Stimulated activated CD8-positive, alpha-beta memory T cell treated with anti-CD3 and anti-CD28 coated beads, Interleukin-15, amount 100 ng/mL, for 24 hours (primary cell): ENCODE data around the gene CDK14.

Source experiments
- DNase-seq: peaks from one replicate; pipeline ENCODE4 v3.0.0-alpha.2; 2020; ENCODE audit warnings: low read depth

CDK14 gene

DNA sequence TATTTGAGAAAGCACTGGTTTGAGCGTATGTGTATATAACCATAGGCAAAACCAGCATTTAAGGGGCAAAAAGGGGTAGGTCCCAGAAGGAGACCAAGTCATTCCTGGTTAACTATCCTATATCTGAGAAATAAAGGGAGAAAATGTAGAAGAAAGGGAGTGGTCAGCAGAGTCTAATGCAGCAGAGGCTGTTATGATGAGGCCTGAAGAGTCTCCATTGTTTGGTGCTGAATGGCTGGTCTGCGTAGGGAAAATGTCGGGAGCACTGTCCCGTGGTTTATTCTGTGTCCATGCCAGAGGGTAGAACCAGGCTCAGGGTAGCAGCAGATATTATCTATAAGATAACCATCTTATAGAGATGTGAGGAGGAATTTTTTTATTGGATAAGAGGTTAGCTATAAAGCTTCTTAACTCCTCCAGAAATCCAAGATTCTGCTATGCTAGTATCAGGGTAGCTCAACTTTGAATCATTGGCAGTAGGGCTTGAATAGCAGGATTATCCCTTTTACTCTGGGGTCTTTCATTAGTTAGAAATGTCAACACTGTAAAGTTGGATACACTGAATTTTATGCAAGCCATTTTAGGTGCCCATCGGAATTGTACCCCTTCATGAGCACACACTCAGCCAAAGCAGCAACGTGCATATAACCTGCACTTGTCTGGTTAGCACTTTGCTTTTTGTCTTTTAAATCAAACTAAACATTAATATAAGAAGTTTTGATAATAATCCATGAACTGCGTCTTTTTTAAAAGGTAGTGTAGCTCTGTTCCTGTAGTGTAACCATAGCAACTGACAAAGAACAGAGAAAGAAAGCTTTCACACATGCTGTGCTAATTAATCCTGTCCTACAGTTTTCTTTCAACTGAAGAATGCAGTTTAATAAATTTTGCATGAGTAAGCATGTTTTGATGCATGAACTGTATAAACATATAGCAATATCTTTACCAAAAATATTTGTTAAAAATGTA lies 356.1 kb downstream of the CDK14 start:
- no peak for DNase-seq

DNA sequence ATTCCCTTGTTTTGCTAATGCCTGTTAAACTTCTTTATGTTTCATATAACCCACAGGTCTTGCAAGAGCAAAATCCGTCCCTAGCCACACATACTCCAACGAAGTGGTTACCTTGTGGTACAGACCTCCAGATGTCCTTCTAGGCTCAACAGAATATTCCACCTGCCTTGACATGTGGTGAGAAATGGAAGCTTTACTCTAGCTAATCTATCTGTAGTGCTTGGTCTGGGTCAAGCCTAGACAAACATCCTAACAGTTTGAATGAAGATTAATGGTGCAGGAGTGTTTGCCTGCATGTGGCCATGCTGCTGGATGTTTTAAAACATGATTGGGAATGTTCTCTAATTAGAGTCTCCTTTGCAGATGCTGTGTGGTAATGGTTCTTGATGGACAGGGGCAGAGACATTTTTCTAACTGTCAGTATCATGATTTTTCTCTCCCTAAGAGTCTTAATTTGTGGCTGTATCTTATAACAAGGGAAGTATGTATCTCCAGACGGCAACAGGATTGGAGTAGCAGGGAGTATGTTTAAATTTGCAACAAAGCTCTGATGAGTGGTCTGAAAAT lies 359.6 kb downstream of the CDK14 start:
- no peak for DNase-seq

DNA sequence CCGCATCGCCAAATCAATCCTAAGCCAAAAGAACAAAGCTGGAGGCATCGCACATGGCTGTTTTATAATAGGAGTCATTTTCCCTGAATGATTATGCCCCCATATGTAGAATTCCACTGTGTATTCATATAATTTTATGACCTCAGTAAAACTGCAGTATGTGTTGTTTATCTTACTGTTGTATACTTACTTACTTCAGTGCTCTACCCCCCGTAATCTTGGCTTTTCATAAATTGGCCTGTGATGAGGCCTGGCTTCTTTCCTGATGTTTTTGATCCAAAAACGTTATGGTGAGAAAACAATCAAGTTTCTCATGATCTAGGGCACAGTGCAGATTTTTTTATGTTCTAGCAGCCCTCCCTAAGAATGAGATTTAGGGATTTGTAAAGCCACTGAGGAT lies 361.8 kb downstream of the CDK14 start:
- no peak for DNase-seq

DNA sequence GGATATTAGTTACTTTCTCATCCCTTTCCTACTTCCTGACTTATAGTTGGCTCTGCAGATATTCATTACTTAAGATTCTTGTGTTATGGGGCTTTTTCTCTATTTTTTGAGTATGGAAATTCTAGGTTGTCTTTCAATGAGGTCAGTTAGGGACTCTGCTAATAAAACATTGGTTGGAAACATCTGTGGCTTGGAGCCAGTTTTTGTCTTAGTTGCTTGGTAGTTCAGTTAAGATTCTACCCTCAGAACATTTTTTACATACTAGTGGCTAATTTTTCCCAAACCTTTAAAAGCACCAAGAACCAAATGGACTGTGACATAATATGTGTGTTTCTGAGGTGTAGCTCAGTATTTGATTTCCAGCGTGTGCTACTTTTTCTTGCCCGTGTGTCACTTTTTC lies 362.5 kb downstream of the CDK14 start:
- no peak for DNase-seq

DNA sequence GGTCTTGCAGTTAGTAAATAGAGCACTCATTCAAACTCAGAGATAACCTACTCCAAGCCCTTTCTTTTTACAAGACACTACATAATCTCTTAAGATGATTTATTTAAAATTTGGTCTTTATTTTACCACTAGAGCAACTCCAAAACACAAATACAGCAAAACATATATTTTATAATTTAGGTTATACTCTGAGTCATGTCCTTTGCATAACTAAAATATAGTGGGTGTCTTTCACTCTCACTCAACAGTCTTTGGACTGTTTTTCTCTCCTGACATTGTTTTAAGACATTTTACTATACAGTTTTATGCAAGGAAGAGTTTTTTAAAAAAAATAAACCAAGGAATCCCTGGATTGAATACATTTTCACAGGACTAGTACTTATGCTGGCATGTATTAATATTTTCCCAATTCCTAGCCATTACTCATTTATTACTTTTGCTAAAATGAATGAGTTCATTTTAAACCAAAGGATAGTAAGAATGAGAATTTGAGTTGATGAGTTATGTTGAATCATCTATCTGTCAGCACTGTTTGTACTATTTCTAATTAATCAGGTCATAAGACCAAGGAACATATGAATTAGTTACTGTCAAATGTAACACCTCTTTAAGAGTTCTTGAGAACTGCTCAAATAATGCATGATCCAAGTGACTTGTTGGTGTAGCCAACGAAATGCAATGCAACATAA lies 365.1 kb downstream of the CDK14 start:
- DNase-seq, result no peak

DNA sequence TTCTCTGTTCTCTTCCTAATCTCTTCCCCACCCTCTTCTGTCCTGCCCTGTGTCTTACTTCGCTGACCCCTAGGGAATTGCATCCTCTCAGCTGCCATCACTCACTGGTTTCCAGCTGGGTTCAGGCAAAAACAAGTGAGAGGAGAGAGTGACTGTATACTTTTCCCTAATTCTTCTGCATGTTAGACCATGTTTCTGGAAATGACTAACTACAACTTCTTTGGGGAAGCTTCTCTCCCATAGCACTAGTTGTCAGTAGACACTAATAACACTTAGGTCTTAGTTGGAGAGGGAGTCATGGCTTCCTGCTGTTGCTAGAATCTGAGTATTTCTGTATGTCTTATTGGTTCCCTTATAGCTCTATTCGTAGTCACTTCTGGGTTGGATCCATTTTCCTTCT lies 369.1 kb downstream of the CDK14 start:
- no peak for DNase-seq

DNA sequence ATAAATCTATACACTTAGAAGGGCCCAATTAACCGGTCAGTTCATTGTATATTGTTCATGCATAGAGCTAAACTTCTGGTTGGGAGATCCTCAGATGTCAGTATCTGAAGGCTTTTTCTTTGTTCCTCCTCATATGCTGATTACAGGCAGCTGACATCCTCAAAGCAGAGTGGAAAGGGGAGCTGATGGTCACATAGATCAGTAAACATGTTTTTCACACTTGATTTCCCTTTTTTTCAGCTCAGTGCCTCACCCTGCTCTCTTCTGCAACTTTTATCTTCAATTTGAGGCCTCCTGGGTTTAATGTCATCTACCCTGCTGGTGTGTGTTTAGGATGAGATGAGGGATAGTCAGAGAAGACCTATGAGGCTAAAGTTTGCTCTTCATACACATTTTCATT lies 370.2 kb downstream of the CDK14 start:
- no peak for DNase-seq

DNA sequence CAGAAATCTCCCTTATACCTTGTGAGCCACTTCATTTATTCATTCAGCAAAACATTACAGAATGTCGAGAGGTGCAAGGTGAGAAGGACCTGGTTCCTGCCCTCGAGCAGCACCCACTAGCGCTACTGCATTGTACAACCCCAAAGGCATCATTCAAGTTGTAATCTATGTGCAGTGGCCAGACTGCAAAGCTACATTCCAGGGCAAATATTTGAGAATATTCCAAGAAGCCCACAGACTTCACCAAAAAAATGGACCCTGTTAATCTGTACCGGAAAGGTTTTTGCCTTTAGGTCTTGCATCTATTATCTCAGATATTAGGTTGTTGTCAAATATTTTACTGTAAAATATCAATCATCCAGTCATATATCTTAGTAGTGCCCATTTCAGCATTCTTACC lies 372.8 kb downstream of the CDK14 start:
- DNase-seq, result no peak

DNA sequence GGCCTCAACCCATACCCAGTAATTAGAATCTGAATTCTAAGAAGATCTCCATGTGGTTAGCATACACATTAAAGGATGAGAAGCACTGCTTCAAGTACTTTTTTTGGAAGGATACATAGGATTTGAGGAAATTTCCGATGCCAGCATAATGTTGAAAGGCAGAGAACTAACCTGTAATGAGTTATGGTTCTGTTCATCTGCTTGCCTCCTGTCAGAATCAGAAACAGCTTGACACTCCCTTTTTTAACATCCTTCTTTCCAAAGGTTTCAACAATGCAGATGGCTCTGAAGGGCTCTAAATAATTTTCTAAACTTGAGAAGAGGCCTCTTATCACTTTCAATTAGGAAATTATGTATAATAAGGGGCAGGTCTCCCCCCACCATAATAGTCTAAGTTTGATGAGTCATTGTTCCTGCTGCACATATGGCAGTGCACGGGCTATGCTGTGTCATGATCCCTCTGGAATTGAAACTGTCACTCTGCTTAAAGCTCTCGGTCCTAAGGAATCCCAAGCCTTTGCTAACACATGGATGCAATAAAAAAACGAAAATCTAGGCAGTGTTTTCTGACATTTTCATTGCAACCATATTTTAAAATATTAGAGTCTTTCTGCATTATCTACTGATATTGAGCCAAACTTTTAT lies 376.9 kb downstream of the CDK14 start:
- no peak for DNase-seq

DNA sequence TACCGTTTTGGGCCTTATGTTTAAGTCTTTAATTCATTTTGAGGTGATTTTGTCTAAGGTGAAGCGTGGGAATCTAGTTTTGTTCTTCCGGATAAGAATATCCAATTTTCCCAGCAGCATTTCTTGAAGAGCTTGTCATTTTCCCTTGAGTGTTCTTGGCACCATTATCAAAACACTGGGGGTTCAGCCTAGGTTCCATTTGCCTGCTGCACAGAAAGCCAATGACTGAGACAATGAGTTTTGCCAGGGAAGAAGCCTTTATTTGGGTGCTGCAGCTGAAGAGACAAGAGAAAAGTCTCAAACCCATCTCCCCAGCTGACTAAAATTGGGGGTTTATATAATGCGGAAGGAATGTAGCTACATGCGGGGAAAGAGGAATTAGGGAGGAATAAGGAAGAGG lies 380.9 kb downstream of the CDK14 start:
- no peak for DNase-seq

DNA sequence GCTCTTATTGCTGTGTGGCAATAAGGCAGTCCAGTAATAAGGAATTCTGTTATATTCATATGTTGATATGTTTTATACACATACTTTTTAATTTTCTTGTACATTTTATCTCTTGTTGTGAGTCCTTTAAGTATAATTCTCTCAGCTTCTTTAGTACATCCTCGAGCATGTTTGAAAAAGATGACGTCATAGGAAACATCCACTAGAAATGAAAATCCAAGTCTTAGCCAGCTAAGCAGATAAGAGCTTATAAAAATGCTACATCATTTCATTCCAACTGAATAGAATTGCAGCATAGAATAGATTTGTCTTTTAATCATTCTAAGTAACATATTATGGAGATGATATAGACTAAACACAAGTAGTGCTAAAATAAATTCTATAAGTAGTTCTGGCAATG lies 384.4 kb downstream of the CDK14 start:
- DNase-seq, result no peak

DNA sequence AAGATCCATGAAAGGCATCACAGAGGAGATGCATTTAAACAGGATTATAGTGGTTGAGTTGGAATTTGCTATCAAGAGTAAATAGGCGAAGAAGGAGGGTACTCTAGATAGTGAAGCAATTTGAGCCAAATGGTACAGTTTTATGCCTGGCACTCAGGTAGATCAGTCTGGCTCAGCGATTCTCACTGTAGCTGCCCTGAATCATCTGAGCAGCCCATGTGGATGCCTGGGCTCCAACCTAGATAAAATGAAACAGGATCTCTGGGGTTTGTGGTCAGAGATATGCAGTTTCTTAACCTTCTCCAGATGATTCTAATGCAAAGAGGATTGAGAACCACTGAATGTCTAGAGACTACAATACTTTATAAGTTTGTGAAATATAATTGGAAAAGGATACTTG lies 386.1 kb downstream of the CDK14 start:
- DNase-seq, result no peak

DNA sequence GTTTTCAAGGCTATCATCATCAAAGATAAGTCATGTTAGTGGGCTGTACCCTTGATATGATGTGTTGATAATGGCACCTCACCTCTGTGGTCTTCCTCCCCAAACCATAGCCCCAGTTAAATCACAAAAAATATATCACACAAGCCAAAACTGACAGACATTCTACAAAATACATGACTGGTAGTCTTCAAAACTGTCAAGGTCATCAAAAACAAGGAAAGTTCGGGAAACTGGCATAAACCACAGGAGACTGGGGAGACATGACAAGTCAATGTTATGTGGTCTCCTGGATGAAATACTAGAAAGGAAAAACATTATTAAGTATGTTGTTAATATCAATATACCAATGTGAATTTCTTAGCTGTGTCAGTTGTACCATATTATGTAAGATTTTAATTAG lies 388.6 kb downstream of the CDK14 start:
- no peak for DNase-seq

DNA sequence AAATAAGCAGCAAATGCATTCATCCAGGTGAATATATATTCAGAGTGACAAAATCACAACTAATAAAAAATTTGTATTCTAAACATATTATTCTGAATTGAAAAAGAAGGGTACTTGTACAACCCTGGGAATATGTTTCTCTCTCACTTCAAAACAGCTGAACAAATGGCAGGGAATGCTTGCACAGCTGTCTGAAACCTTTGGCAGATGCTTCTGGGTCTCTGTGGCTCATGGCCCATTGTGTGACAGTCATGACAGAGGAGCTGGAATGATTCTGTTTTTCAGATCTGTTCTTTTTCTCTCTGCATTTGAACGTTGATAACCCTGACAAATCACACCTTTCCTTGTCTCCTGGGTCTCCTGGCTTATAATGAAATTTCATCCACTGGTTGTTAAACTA lies 392.4 kb downstream of the CDK14 start:
- DNase-seq, result no peak

DNA sequence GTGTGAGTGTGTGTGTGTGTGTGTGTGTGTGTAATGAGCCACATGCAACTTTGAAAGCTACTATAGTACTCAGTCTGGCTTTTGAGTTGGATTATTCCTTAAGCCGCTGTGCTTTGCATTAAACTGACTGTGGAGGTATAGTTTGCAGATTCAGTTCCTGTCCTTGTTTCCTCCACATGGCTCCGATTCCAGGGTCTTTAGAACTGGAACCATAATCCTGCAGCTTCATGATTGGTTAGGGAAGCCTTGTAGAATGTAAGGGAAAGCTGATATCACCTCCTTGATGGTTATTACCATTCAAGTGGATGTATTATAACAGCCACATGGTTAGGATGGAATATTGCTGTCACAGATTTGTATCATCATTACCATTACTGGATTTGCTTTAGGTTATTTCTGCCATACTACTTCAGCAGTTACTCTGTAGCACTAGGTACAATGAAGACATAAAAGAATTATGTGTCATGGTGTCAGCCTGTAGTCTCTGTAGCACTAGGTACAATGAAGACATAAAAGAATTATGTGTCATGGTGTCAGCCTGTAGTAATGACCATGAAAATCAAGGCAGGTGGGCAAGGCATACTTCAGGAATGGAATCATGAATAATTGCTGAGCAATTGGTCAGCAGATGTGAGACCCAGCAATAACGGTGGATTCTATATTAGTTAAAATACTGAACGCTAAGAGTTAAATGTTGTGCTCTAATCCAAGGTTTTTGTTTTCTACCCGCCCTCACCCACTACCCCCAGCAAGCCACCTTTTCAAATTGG lies 393.1 kb downstream of the CDK14 start:
- no peak for DNase-seq

DNA sequence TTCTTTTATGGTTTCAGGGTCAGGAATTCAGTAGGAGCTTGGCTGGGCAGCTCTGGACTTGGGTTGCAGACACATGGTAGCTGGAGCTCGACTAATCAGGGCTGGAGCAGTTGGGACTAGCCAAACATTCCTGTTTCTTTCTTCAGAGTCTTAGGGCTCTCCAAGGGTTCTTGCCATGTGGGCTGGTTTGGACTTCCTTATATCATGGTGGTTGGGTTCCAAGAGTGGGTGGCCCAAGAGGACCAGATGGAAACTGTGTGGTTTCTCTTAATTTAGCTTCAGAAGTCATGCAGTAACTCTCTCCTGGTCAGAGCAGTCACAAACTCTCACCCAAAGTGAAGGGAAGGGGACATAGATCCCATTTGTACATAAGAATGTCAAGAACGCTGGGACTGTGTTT lies 398.0 kb downstream of the CDK14 start:
- DNase-seq, result no peak

DNA sequence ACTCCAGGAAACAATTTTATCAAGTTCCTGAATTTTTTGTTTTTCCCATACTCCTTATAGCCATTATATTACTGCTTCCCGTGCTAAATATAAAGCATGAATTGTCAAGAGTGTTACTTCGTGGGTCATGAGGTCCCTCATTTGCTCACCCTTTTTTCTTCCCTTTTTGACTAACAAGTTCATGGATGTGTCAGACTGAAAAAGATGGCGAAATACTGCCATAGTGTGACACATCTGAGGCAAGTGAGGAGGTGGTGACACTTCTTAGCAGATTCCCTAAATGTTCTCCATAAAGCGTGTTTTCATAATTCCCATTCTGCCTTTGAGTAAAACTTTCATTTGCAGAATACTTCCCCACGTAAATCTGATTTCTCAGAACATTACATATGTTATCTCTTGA lies 398.5 kb downstream of the CDK14 start:
- DNase-seq, result no peak

DNA sequence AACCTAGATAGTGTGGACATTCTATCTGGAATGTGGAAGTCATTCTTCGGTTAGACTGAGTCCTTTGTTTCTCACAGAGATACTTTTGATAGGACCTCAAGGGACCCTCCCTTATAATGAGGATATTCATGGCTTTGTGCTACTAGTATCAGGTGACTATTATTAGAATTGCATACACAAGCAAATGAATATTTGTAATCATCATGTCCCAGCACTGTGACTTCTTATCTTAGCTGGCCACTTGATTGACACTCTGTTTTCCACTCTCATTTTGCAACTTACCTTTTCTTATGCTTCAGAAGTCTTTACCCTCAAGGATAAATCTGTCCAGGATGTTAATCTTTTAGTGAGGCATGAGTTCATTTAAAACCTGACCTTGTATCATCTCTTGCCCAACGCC lies 399.9 kb downstream of the CDK14 start:
- no peak for DNase-seq

DNA sequence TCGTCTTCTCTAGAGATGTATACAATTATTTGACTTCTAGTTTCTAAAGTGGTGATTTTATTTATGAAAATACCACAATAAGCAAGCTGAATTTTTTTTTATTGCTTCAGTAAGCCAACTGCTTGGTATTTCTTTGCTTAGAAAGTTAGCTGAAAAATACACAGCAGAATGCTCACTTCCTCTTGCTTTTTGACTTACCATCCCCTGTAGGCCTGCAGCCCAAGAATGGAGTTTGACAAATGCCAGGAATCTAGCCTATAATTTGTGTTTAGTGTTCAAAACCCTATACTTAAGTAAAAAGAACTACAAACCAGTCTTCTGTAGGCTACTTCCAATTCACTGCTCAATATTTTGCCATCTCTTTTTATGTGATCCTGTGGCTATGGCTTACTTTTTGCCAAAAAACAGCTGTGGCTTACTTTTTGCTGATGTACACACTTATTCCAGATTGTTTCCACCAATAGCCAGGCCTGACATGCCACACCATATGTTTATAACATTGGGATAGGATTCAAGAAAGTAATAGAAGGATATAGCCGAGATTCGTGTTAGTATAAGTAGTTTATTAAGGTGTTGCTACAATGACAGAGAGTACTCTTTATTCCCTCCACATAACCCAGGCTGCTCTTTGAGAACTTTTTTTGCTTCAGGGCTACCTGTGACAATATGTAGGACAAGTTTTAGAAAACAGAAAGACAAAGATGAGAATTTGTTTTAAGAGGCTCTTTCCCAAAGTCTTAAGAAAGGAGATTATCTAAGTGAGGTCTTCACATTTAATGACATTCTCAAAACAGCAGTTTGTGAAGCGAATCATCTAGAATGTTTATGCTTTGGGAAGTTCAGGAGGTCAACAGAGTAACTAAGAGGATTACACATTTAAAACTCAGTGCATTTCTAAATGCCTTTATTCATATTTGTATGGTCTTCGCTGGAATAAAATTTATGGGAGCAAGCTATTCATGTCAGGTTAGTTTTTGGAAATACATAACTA lies 404.2 kb downstream of the CDK14 start:
- DNase-seq, result no peak

DNA sequence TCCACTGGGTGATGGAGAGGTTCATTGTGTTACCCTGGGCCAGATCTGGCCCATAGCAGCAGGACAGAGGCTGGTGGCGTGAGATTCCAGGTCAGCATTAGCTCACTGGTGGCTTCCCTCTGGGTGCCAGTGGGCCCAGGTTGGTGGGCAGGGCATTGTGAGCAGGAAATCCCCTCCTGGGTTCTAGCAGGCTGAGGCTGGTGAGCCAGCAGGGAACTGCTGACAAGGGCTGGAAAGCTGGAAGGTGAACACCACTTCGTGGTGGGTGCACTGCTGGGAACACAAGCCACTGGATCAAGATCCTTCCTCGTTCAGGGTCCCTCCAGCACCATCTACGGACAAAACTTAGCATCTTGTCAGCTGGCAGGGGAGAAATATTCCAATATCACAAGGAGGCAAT lies 408.9 kb downstream of the CDK14 start:
- no peak for DNase-seq

DNA sequence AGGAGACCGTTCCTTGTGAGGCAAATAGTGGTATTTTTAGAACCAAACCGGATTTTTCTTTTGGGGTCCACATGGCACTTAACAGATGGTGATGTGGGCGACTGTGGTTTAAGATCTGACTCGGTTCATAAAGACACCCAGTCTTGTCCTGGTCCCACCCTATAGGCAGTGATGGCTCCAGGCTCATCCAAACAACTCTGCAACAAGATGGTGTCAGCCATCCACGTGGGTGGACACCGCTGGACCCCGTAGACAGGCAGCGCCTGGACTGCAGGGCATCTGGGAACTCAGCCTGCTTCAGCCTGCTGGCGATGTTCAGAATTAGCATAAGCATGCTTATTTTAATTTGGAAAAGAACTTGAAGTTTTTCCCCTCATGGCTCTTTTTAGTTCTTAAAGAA lies 409.7 kb downstream of the CDK14 start:
- no peak for DNase-seq
